GM19025 (cell line): ENCODE measurements around the gene DAG1.
"Not testable (repeated sequence)": the region's sequence is repeated elsewhere in the genome, so short reads cannot be mapped to it uniquely, and the experiment has no call there.

Source experiments
- ATAC-seq: cut with Tn5 transposase; IDR thresholded peaks from one replicate; pipeline ENCODE4 v1.9.1; 2021; ENCODE audit warnings: mild to moderate bottlenecking, low read depth, moderate library complexity; ENCODE audit not compliant: unreplicated experiment

The DAG1 gene

DNA sequence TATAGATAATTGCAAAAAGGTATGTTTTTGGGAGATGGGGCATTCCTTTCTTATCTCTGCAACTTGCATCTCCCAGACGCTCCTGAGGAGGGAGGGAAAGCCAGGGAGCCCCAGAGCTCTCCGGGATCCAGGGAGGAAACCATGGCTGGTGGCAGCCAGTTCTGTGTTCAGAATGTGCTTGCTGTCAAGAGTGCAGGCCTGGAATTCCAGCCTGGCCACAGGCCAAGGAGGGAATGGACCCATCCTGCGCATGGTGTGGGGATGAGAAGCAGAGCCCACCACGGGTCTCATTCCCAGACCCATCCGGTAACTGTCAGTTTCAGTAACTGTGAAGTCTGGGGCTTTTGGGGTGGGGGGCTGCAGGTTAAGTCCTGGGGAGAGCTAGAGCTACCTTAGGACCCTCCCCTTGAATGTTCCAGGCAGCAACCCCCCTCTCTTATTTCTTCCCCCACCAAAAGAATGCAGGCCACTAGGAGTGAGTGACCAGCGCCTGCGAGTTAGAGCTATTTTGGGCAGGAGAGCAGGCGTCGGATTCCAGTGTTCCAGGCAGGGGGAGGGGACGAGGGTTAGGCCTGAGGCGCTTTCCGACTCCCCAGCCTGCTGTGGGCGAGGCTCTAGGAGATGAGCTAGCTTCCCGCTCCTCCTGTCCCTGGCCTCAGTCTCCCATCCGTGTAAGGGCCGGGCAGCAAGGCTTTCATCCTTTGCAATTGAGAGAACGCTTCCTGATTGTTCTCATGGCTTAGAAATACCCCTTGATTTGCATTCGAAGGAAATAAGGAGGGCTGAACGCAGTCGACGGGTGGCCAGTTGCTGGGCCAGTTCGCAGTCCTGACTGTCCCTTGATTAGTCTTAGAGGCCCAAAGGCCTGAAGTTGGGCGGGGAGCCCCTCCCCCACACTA is 781 bp upstream of the DAG1 start:
- no peak for ATAC-seq

- peak; percentile 18 for ATAC-seq
Observed at GRCh38 chr3:49470714-49471420, 800 bp downstream of the DAG1 start.

DNA sequence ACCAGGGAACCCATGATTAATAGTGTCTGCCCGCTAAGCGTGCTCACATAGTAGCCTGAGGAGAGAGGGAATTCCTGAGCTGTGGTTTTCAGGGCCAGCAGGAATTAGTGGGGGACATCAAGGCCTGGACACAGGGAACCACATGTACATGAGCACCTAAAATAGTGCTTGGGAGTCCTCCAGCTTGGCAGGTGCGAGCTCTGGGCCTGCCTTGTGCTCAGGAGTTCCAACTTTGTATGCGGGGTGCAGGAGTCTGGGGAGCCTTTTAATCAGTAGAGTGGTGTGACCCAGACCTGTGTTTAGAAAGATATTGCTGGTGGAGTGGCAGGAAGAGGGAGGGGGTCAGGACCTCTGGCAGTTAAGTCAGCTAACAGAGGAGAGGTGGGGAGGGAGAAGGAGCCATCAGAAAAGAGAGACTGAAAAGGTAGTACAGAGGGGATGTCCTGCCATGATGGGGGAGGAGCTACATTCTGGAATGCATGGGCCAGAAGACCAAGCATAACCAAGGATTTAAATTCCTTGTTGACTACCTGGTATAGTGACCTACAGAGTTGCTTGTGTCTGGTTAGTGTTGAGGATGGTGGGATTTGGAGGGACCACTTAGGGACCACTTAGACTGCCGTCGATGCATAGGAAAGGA is 1.9 kb downstream of the DAG1 start:
- ATAC-seq = no peak

DNA sequence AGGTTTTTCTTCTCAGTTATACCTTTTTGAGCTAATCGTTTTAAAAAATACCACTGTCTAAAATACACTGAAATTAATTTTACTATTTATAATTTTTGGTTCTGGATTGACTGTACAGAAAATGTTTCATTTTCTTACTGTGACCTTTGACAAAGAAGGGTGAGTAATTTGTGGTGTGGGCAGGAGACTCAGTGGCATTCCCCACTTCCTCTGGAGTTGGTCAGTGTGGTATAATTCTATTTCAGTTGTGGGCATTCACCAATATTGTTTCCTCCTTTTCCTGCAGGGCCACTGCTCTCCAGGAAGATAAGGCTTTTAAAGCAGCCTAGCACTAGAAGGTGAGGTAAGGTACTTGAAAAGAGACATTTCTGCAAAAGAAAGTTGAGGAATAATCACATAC is 6.5 kb downstream of the DAG1 start:
- ATAC-seq = no peak

DNA sequence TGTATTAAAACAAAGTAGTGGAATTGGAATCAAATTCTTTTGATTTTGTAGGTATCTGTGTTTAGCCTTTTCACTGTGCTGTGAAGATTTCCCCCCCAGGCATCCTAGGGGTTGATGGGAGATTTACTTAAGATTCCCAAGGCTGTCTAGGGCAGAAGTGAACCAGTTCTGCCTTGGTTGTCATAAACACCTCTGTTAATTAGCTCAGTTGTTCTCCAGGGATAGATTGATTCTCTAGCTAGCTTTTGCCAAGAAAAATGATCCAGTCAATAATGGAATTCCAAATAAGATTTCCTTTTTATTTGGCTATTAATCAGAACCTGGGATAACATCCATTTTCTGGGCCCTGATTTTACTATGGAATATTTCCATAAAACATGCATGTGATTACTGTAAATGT is 12.7 kb downstream of the DAG1 start:
- ATAC-seq = no peak

GRCh38 chr3:49484471-49484870 is 14.4 kb downstream of the DAG1 start:
- no peak for ATAC-seq

DNA sequence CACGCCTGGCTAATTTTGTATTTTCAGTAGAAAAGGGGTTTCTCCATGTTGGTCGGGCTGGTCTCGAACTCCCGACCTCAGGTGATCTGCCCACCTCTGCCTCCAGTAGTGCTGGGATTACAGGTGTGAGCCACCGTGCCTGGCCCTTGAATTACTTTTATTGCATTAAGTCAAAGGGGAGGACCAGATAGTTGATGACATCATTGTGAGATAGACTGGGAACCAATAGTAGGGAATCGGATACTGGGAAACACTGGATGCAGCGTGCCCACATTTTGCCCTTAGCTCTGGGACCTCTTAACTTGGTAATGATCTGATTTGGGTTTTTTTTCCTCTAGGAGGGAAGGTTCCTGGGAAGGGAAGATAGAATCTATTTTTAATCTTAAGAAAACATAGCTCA is 19.2 kb downstream of the DAG1 start:
- no peak for ATAC-seq

DNA sequence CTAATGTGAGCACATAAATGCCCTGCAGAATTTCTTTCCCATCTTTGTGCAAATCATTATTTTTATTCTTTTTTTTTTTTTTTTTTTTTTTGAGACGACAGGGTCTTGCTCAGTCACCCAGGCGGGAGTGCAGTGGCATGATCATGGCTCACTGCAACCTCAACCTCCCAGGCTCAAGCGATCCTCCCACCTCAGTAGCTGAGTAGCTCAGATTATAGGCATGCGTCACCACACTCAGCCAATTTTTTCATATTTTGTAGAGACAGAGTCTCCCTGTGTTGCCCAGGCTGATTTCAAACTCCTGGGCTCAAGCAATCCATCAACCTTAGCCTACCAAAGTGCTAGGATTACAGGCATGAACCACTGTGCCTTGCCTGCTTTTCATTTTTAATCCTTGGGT is 22.9 kb downstream of the DAG1 start:
- no peak for ATAC-seq

- ATAC-seq = no peak
Observed at GRCh38 chr3:49493901-49494300, 23.8 kb downstream of the DAG1 start.

- ATAC-seq = no peak
Observed at GRCh38 chr3:49495023-49495422, 25.0 kb downstream of the DAG1 start.

DNA sequence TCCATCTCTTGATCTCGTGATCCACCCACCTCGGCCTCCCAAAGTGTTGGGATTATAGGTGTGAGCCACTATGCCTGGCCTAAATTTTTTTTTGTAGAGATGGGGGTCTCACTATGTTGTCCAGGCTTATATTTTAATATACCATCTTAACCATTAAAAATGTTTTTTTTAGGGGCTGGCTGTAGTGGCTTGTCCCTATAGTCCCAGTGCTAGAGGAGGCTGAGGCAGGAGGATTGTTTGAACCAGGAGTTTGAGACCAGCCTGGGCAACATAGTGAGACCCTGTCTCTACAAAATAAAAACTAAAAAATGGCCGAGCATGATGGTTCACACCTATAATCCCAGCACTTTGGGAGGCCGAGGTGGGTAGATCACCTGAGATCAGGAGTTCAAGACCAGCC is 26.8 kb downstream of the DAG1 start:
- not testable (repeated sequence) for ATAC-seq

DNA sequence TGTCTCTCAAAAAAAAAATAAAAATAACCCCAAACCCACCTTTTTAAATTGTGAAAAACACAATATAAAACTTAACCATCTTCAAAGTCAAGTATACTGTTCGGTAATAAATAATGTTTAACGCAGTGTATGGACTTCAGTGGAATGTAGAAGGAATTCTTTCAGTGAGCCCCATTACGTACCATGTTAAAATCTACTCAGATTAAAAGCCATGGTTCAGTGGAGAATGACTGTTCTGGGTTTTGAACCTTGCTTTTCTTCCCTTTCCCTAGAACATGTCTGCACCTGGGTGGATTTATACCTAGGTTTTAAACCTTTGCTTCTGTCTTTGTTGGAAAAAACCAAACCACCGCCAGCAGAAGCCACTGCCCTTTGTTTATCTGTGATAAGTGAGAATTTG is 27.5 kb downstream of the DAG1 start:
- no peak for ATAC-seq

DNA sequence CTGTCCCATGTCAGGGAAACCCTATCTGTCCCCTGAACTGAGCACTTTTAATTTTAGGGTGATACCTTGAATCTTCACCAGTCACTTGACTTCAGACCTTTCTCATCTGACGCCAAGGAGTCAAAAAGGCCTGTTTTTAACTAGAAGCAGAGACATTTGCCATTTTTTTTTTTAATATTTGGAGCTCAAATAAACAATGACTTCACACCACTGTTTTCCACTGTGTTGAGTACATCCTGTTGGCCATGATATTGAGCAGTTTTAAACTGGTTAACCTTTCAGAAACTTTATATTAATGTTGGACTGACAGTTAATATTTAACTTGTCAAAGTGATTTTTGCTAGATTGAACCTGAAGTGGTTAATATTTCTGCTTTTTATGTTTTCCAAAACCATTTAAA is 28.2 kb downstream of the DAG1 start:
- ATAC-seq = no peak

GRCh38 chr3:49498648-49499047 is 28.6 kb downstream of the DAG1 start:
- no peak for ATAC-seq

- no peak for ATAC-seq
Observed at GRCh38 chr3:49500205-49500731, 30.2 kb downstream of the DAG1 start.

DNA sequence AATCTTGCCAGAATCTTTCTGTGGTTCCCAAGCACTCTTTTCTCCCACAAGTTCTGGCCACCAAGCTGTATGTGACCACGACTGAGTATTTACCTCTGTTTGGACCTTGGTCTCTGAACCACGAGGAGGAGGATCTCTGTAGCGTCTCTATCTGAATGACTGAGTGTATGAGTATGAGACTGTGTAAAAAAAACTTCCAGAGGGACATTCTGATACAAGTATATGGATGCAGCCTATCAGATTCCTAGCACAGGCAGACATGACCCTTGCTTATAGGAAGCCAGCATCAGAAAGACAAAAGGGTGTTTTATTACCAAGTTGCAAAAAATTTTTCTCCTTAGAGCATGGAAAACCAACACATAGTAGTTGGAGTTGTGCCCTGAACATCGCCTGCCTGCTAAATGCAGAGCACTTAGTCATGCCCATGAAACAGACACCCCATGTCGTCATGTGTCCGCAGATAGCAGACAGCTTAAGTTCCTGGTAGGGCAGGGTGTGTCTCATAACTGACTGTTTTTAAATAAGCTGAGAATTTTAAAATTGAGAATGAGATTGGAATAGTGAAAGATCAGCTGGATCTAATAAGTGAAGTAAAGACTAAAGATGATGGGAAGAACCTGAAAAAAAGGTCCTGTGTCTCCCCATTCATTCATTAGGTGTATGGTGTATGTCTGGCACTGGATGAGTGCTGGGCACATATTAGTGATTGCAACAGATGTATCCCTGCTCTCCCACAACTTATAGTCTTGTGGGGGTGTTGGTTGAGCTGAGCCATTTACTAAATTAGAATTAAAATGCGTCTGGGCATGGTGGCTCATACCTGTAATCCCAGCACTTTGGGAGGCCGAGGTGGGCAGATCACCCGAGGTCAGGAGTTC is 30.9 kb downstream of the DAG1 start:
- no peak for ATAC-seq

GRCh38 chr3:49501842-49502241 is 31.8 kb downstream of the DAG1 start:
- ATAC-seq = no peak

DNA sequence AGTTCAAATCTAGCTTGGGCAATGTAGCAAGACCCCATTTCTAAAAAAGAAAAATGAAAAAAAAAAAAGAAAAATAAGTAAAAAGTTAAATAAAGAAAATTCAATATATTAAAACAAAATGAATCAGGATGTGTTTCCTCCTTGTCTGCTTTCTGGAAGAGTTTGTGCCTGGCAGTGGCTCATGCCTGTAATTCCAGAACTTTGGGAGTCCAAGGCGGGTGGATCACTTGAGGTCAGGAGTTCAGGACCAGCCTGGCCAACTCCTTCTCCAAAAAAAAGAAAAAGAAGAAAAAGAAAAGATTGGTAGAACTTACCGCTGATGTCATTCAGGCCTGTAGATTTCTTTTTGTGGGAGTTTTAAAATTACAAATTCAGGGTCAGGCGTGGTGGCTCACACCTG is 36.8 kb downstream of the DAG1 start:
- no peak for ATAC-seq

- ATAC-seq = no peak
Observed at GRCh38 chr3:49509028-49509561, 39.0 kb downstream of the DAG1 start.

DNA sequence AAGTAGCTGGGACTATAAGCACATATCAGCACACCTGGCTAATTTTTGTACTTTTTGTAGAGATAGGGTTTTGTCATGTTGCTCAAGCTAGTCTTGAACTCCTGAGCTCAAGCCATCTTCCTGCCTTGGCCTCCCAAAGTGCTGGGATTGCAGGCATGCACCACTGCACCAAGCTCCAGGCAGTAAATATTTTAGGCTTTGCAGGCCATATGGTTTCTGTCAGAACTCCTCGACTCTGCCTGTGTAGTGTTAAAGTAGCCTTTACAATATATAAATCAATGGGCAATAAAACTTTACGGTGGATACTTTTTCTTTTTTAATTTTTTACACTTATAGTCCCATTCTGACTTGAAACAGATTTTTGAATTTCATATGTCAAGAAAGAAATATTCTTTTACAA is 41.6 kb downstream of the DAG1 start:
- ATAC-seq = no peak
